GM19438 (cell line): ENCODE results near the gene MIPEP.
A peak's percentile ranks its signal among the peaks of the same experiment; 100 is the strongest.
"Not testable (repeated sequence)": the region's sequence is repeated elsewhere in the genome, so short reads cannot be mapped to it uniquely, and the experiment has no call there.

Experiments used
- ATAC-seq: cut with Tn5 transposase; IDR thresholded peaks from one replicate; pipeline ENCODE4 v1.9.1; 2021; ENCODE audit warnings: low read depth; ENCODE audit not compliant: unreplicated experiment

MIPEP gene

DNA sequence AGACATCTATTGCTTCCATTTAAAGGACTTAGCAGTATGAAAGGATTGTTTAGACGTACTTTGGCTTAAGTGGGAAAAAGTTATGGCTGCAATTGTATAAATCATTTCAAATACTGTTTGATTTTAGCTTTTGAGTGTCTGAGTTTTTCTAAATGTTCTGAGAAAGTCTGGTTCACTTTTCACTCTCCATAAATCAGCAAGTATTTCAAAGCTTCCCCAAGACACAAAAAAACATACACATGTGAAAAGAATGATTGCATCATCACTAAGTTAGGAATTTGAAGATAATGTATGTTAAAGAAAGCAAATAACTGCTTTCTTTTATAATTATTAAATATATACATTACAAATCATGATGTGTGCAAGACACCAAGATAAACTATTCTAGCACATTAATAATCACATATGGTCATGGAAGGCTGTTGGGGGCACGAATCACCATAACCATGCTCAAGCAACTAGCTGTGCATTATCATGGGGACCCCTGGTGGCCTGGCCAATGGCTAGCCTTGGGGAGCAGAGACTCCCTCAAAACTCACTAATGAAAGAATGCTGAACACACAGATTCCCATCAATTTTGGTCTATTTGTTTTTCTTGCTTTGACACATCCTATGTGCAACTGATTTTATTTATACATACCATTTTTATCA lies 111.1 kb downstream of the MIPEP start:
- no peak for ATAC-seq

DNA sequence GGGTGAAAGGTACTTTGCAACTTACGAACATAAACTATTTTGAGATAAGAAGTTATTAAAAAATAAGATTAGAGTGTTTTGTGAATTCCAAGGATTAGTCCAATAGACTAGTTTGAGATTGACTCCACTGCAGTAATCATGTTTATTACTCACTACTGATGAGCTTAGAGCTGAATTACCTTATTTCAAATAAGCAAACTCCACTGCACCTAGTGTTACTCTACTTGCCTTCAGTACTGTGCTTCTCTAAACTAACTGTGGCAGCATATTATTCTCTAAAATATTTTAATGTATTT lies 111.7 kb downstream of the MIPEP start:
- ATAC-seq: peak; percentile 19

DNA sequence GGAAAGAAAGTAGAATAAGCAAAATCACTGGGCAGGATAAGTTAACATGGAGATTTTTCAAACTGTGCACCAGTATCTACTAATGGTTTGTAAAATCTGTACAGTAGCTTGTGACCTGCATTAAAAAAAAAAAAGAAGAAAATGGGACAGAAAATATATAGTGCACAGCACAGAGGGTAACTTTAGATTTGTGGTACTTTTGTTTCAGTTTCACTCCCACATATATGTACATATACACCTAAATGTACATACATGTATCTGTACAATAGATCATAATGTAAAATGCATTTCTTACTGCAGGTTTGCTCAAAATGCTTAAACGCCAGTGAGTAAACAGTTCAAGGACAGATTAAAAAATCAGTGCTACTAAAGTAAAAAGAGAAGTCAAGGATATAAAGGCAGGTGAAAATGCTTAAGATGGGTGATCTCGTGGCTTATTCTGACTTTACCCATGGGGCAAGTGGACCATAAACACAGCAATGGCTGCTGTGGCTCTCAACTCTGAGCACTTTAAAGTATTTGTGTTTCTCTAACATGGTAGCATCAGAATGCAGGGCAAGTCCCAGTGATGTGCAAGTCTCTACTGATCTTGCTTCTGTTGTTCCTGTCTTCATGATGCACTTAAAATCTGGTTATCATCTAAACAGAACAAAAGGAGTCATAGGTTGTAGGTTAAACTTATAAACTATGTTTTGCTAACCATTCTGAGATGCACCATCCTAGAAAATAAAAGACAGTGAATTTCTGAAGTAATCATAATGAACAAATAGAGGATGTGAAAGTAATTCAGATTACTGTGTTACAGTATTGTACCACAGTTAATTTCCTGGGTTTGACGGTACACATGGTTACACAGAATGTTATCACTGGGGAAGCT lies 112.3 kb downstream of the MIPEP start:
- ATAC-seq: peak; percentile 96

DNA sequence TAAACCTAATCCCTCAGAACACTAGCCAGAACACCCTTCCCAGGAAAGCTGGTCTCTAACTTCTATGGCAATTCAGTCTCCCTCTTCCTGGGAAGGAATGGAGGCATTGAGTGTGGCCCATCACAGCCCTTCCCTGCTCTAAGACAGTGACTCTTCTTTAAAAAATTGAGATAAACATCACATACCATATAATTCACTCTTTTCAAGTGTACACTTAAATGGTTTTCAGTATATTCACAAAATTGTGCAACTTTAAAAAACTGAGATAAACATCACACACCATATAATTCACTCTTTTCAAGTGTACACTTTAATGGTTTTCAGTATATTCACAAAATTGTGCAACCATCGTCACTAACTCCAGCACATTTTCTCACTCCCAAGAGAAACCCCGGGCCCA lies 116.5 kb downstream of the MIPEP start:
- ATAC-seq: no peak

DNA sequence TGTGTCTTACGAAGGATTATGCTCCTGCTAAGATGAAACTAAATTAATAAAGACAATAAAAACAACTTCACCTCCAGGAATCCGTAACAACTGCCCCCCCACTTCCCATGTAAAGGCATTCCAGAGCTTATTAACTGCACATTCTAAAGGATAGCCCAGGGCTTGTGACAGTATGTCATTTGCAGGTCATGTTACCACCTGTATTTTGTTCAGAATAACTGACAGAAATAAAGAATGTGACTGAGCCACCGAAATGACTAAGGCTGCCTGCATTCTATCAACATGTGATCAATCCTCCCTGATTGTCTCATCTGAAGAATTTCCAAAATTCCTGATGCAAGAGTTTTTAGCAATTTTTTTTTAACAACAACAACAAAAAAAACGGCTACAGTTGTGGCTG lies 117.2 kb downstream of the MIPEP start:
- ATAC-seq: no peak

DNA sequence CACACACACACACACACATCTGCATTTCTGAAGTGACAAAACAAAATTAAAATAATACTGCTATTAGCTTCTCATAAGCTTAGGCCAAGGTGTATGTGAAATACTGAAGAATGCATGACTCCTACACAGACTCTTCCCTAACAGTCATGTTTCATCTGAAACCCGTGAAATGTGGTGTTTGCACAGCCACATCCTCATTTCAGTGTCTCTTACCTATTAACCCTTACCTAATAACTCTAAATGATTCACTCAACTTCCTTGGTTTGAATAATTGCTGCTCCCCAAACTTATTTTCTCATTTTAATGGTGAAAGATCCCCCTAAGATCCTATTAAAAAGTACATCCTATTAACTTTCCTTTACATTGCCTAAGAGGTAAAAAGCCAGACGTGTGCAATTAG lies 117.6 kb downstream of the MIPEP start:
- peak; percentile 93 for ATAC-seq

DNA sequence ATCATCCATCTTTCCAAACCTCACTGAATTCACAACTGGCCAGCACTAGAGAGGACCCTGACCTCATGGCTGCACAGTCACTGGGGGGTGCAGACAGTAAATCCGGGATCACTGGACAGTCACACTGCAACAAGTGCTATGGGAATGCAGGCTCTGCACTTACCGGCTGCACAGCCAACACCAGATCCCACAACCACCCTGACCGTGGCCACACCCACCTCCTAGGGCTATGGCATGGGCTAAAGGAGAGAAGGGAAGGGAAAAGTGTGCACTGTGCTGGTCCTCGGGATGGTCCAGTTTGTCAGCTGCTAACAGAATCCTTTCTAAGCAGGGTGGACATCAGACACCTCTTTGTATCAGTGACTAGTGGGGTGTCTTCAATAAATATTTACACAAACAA lies 118.2 kb downstream of the MIPEP start:
- no peak for ATAC-seq

DNA sequence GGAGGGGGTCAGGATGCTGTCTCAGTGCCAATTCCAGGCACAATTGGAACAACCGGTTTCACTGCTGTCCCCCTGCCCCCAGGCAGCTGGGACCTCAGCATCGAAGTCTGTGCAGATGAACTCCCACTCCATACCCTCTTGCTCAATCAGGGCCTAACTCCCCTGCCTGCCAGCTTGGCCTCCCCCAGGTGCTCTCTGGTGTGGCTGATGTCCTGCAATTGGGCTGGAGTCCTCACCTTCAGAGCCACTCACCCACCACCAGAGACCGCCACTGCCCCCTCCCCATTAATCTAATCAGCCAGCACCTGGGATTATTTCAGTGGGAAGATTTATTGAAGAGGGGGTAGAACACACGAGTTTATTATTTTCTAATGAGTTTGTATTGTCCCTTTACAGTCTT lies 118.8 kb downstream of the MIPEP start:
- ATAC-seq: no peak

DNA sequence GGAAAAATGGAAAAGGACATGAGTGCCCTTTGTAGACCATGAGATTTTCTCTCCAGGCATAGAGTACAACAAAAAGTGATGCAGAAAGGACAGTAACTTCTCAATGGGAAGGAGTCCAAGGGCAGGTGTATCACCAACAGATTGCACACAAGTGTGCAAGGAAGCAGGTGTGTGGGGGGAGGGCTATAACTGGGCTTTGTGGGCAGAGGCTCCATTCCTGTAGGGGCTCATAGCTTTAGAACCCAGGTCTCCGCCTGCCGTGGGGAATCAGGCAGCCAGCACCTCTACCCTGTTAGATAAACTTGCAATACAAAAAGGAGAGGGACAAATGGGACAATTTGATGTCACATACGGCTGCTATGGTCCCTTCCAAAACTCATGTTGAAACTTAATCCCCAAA lies 119.8 kb downstream of the MIPEP start:
- ATAC-seq: no peak

DNA sequence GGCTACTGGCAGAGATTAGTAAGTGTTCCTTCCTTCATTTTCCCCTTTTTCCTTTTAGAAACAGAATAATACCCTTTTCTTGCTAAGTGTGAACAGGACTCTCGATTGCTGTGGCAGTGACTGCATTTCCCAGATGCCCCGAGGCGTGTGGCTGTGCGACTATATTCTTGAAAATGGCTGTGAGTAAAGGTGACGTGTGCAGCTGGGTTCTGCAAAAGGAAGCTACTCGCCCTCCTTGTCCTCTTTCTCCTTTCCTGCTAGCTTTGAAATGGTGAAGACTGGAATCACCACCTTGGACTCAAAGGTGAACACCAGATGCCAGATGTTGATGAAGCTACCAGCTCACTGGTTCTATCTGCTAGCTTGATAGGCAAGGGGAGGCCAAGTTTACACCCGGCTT lies 121.4 kb downstream of the MIPEP start:
- no peak for ATAC-seq

DNA sequence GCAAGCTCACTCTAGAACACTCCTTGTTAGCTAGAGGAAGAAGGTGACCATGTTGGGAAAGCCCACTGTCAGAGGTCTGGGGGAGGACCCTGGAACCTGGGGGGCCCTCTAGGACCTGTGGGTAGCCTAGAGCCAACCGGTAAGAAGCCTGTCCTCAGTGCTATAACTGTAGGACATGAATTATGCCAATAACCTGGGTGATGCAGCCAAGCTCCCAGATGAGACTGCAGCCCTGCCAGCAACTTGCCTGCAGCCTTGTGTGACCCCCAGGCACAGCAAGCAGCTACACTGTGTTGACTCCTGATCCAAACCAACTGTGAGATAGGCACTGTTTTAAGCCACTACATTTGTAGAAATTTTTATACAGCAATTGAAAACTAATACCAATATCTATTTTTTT lies 122.3 kb downstream of the MIPEP start:
- ATAC-seq: no peak

DNA sequence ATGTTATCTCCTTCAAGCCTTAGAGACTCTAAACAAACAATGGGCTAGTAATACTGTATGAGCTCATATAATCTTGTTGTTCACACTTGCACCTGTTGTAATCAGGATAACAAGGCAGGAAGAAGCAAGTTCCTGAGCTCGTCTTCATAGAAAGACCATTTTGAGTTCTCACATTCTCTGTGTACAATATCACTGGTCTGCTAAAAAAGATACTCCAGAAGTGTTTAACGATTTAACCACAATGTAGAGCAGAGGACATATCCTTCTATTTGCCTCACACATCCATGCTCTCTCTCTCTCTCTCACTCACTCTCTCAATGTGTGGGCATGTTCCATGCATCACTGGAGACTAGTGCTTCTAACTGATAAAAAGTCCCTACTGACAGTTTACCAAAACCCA lies 122.9 kb downstream of the MIPEP start:
- ATAC-seq: no peak

DNA sequence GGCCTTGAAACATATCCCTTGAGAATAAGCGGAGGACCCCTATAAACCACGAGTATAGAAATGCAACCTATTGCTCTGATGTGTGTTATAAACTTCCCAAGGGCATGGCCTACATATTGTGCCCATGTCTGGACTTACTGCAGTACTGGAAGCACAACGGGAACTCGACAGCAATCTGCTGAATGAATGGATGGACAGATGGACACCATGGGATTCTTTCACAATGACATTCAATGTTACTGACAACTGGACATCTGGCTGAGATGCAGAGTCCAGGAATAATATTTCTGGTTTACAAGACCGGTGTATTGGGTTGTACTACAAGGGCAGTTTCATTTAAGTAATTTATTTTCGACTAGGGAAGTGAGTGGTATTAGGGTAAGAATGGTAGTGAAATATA lies 123.7 kb downstream of the MIPEP start:
- ATAC-seq: no peak

DNA sequence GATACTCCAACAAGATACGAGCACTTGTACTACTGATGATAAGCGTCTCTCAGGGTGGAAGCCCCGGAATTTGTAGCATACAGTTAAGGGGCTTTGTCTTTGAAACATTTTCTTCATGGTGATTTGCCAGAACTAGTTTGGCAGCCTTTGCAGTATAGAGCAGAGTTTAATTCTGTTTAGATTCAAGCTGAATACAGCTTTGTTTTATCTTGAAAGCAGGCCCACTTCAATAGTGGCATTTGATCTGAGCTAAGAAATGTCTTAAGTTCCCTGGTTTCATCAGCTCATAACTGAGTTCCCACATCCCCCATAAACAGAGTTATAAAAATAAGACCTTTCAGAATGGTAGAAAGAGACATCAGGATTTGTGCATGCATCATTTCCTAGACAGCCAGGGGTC lies 125.9 kb downstream of the MIPEP start:
- no peak for ATAC-seq

DNA sequence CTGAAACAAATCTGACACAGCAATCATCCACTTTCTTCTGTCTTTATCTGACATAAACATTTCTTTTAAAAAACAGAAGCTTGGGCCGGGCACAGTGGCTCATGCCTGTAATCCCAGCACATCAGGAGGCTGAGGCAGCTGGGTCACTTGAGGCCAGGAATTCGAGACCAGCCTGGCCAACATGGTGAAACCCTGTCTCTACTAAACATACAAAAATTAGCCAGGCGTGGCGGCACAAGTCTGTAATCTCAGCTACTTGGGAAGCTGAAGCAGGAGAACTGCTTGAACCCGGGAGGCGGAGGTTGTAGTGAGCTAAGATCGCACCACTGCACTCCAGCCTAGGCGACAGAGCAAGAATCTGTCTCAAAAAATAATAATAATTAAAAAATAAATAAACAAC lies 127.4 kb downstream of the MIPEP start:
- ATAC-seq: not testable (repeated sequence)

DNA sequence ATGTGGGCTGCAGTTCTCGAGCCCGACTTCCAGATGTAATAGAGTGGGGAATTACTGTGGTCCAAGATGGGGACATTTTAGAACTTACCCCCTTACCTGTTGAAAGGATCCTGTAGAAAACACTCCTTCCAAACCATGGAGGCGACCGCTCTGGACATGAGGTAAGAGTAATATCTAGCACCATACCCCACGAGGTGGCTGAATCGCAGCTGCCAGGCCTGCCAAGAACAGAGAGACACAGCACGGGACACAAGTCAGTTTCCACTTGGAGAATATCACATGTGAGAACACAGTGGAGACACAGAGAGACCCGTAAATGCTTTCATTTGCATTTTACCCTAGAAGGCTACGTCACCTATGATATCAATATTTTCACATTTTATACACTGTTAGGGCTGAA lies 129.2 kb downstream of the MIPEP start:
- no peak for ATAC-seq

DNA sequence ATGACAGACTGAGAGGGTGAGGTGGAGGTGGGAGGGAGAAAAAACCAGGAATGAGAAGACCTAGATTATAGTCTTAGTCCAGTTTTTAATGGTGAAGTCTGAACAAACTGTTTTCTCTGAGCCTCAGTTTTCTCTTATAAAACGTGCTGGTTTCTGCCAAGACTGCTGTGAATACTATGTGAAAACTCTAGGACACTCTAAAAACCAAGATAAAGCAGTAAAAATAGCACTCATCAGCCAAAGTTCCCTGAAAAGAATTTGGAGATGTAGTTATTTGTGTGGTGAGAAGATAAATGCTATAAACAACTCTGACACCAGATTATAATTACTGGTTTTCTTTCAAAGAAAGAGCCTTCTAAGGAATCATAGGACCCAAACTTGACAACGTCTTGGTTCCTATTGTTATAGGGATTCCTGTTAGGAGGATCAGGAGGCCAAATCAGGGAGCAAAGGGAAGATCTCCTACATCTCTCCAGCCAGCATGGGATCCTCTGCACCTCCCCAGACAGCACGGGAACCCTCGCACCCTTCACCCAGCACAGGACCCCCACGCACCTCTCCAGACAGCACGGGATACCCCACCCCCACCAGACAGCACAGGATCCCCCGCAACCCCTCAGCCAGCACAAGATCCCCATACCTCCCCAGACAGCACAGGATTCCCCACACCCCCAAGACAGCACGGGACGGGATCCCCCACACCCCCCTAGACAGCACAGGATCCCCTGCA lies 130.2 kb downstream of the MIPEP start:
- no peak for ATAC-seq

DNA sequence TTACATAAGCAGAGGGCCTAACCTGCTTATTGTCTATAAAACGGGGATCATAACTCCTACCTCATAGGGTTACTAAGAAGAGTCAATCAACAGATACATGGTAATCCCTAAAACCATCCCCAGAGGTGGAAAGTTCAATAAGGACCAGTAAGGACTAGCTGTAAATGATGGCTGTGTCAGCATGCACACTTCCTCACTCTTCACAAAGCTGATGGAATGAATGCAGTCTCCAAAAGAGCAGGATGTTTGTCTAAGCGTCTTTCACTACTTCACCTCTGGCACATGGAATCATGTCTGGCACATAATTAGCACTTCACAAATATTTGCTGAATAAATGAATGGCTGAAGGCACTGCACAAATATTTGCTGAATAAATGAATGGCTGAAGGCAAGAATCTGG lies 134.2 kb downstream of the MIPEP start:
- ATAC-seq: no peak

DNA sequence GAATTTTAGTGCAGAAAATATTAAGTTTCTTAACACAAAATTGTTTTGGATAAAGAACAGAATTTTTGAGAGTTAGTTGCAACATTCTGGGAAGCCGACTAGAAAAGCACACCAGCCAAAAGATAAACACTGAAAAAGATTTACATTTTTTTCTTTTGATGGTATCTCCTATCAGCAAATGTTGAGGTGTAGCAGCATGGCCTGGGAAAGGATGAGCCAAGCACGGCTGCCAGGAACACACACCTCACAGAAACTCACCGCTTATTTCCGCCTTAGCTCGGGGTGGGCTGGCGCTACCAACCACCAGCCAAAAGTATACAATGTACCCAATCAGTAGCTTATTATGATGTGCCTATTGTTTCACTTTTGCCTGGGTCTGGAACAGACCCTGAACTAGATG lies 134.7 kb downstream of the MIPEP start:
- no peak for ATAC-seq

DNA sequence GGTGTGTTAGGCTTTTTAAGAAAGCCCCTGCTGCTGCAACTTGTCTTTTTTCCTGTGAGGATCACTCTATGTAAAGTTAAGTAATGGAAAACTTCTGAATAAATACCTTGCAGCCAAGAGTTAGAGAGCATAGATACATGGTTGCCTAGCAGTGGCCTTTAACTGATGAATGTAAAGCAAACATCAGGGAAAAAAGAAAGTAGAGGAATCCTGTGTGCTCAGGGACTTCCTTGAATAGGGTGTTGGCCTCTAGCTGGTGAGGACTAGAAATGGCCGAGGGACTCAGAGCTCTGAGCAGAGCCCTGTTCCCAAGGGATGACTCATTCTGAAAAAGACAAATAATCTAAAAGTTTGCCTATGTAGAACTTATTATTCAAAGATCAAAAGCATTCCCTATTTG lies 135.7 kb downstream of the MIPEP start:
- ATAC-seq: no peak

DNA sequence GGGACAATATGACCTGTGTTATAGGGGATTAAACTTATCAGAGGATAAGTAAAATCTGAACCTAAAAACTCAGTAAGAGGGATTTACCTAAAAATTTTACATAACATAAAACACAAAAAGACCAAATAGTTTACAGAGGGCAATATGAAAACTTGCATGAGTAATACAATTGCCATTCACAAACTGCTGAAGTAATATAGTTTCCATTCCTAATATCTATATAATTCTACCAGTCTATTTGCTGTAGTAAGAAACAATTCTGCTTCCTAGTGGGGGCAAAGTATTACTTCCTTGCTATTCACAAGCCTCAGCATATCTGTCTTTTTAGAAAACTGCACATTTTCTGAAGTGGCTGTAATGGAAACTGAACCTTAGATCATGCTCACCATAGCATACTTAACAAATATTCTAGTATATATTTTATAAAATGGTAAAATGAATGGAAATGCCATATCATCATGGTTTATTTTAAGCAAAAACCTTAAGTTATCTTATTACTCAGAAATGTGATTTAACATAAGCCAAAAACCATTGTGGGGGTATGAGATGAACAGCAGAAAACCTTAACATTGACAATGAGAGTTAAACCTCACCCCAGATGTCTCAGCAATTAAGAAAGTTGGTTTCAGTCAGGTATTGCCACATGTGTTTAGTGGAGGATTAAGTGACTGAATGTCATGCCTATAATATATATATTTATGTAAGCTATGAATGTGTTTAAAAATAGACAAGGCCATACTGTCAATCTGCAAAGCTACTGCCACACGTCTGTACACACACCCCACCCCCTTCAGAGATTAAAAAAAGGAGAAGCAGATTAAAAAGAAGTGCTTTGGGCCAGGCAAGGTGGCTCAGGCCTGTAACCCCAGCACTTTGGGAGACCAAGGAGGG lies 136.8 kb downstream of the MIPEP start:
- ATAC-seq: no peak
